H1 (cell line): ENCODE measurements around the gene ARFRP1. TPM values are rescaled to one million over a fixed set of nuclear protein-coding genes. Genes with fewer than 3 reads are reported as not detected.

Source experiments
- BCL11A ChIP-seq, 2 experiments: IDR thresholded peaks; one replicate each; pipeline ENCODE4 v1.6.1; 2011; ENCODE audit warnings: low read depth in 2 of 2, low read length in 2 of 2, mild to moderate bottlenecking in 2 of 2
- CTCF ChIP-seq, 3 experiments: IDR thresholded peaks; 1 replicate in 2 of 3; 2 replicates in 1 of 3; pipeline versions ENCODE4 v1.5.1 to v1.6.1; 2011; ENCODE audit warnings: low read length in 3 of 3, mild to moderate bottlenecking in 3 of 3, inconsistent platforms in 2 of 3, low read depth in 1 of 3, moderate library complexity in 1 of 3; ENCODE audit not compliant: insufficient read depth in 1 of 3; ENCODE audit errors: control extremely low read depth in 1 of 3
- JUND ChIP-seq: IDR thresholded peaks from 2 replicates; pipeline ENCODE4 v1.6.1; 2011; ENCODE audit warnings: mild to moderate bottlenecking, improper control_type of control experiment, low read length
- MAFK ChIP-seq: IDR thresholded peaks from 2 replicates; pipeline ENCODE4 v1.6.1; 2012; ENCODE audit warnings: low read depth, mild to moderate bottlenecking, improper control_type of control experiment, low read length
- NANOG ChIP-seq: IDR thresholded peaks from 2 replicates; pipeline ENCODE4 v1.6.1; 2011; ENCODE audit warnings: low read length, low read depth, mild to moderate bottlenecking, inconsistent platforms; ENCODE audit not compliant: insufficient read depth, poor library complexity, severe bottlenecking
- RAD21 ChIP-seq, 2 experiments: IDR thresholded peaks in 1 of 2; conservative IDR thresholded peaks in 1 of 2; 2 replicates each; pipeline ENCODE4 v1.6.1; 2011; ENCODE audit warnings: low read depth in 2 of 2, low read length in 2 of 2, improper control_type of control experiment in 1 of 2, inconsistent platforms in 1 of 2, mild to moderate bottlenecking in 1 of 2, moderate library complexity in 1 of 2
- polyA plus RNA-seq, 7 experiments: library from polyadenylated mRNA; depleted of rRNA in 3 of 7; stranded (reverse) in 5 of 7; unstranded in 2 of 7; fragments of >200 nt in 5 of 7; fragments of 200-250 nt in 2 of 7; gene quantifications; 1 replicate in 5 of 7; 2 replicates in 1 of 7; 4 replicates in 1 of 7; pipeline versions ENCODE4 v1.2.1 to v1.2.3, GENCODE V29; 2011 to 2013; ENCODE audit warnings: missing spikeins in 2 of 7, mixed read lengths in 2 of 7
- total RNA-seq: library from RNA; stranded (reverse); fragmentation: NEBNext Ultra II Directional; extraction: Animal tissue kit (Norgen Biotek cat#: 25700); gene quantifications from 2 replicates; pipeline ENCODE4 v1.2.1, GENCODE V29; 2021

ARFRP1 gene
- total and polyA plus RNA-seq, 2 of the 8 experiments (the other 6 are each of a cell fraction or from before 2014, with no cell fraction given) = 12.9 to 22.9 TPM

GRCh38 chr20:63736893-63737694 lies 29.3 kb upstream of the ARFRP1 start (continued):
- TF ChIP-seq CTCF (IDR thresholded peaks at IDR 0.05; ENCODE audit: control extremely low read depth in 1 of 3, insufficient read depth in 1 of 3, low read depth in 1 of 3, low read length in 3 of 3) = peak in 1 of 3 experiments; percentile 9; a peak in 1 of 4 replicates
- TF ChIP-seq JUND = no peak
- TF ChIP-seq BCL11A (IDR thresholded peaks at IDR 0.05; ENCODE audit: low read depth in 2 of 2, low read length in 2 of 2) = no peak
- peak in 1 of 2 experiments; percentile 4; a peak in 1 of 4 replicates for TF ChIP-seq RAD21 (IDR thresholded peaks at IDR 0.05 in 1 of 2, conservative IDR thresholded peaks at IDR 0.05 in 1 of 2; ENCODE audit: low read depth in 2 of 2, low read length in 2 of 2)
- TF ChIP-seq NANOG = no peak
- no peak for TF ChIP-seq MAFK
